ENCODE results near the gene ADAMTSL1. TPM values are rescaled to one million over a fixed set of nuclear protein-coding genes. Genes with fewer than 3 reads are reported as not detected.

The ADAMTSL1 gene
- total and polyA plus RNA-seq, 9 donors, result 1.2 to 20.0 (median 6.1) TPM

DNA sequence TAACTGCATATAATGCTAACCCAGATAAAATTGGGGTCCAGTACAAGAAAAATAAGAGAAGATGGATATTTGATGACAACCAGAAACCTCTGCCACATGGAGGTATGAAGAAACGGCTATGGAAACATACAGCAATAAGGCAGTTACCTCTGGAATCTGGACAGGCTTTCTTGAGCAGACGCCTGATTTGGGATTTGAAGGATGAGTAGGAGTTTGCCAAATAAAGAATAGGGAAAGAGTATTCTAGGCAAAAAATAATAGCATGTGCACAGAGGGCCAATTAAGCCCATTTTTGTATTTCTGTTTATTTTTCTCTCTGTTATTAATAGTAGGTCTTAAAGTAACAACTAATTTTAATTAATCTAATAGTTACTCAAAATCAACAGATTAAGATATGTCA lies 144.9 kb downstream of the ADAMTSL1 start:
- 84 to 94% (median 94%) methylated on average over 2 of the region's 2 CpGs for WGBS, 3 donors
- intact Hi-C loops (cut with DNase I), result loop anchor here in 1 of 4 donors (10.0 kb wide), 1 partner anchor 364 kb away; no protein-coding TSS in a partner anchor
- Histone ChIP-seq H3K9me3 (no peaks in the 10 kb centered on the region), H3K27ac (no peak overlapping the region), H3K27me3 (no peaks in the 10 kb centered on the region), H3K4me1 (ENCODE audit: insufficient read depth) (peaks cover 3% of the 10 kb centered on the region), H3K36me3 (no peaks in the 10 kb centered on the region), H3K4me3 (no peak overlapping the region)
- no peak for DNase-seq
- no peak for TF ChIP-seq POLR2A (IDR thresholded peaks at IDR 0.05)
- no peak for TF ChIP-seq EP300 (IDR thresholded peaks at IDR 0.05)
- TF ChIP-seq CTCF (IDR thresholded peaks at IDR 0.05), result no peak

DNA sequence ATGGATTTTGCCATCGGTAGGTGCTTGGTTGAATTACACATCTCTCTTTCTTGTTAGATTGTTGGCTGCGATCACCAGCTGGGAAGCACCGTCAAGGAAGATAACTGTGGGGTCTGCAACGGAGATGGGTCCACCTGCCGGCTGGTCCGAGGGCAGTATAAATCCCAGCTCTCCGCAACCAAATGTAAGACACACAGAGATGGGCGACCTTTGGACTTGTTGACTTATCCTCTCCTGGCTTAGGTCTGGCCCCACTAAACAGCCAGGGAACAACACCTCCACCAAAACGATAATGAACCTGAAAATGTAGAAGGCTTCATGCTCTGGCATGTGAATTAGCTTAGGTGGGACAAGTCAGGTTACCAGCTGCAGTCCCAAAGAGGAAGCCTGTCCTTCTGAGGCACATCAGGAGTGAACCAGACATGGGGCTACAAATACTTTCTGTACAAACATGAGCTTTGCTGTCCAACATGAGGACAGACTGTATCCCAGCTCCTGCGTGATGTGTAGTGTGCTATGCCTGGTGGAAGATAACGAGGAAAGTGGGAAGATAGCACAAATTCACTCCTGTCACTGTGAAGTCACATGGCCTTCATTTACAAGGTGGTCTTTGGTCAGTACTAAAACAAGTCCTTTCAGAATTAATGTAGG lies 148.4 kb downstream of the ADAMTSL1 start:
- Histone ChIP-seq H3K4me1 (ENCODE audit: insufficient read depth) (peaks cover 2% of the 10 kb centered on the region), H3K27ac (no peak overlapping the region), H3K9me3 (no peaks in the 10 kb centered on the region), H3K4me3 (no peak overlapping the region), H3K36me3 (no peaks in the 10 kb centered on the region), H3K27me3 (no peaks in the 10 kb centered on the region)
- intact Hi-C loops (cut with DNase I), result no loop called here
- WGBS, 3 donors, result 91 to 95% (median 93%) methylated on average over 11 of the region's 11 CpGs
- DNase-seq, result no peak
- TF ChIP-seq POLR2A (IDR thresholded peaks at IDR 0.05), result no peak
- TF ChIP-seq EP300 (IDR thresholded peaks at IDR 0.05), result no peak

- no peak for DNase-seq
- 65 to 73% (median 71%) methylated on average over 4 of the region's 4 CpGs for WGBS, 3 donors
- no peak overlapping the region for H3K4me3 ChIP-seq
- H3K36me3 ChIP-seq, result no peaks in the 10 kb centered on the region
- H3K27ac ChIP-seq, result no peak overlapping the region
- TF ChIP-seq CTCF (IDR thresholded peaks at IDR 0.05), result no peak
- no peak for TF ChIP-seq EP300 (IDR thresholded peaks at IDR 0.05)
- no peak for TF ChIP-seq POLR2A (IDR thresholded peaks at IDR 0.05)
- H3K9me3 ChIP-seq, result no peaks in the 10 kb centered on the region
- H3K4me1 ChIP-seq (ENCODE audit: insufficient read depth), result no peaks in the 10 kb centered on the region
- intact Hi-C loops (cut with DNase I), result no loop called here
- H3K27me3 ChIP-seq, result no peaks in the 10 kb centered on the region
Observed at GRCh38 chr9:18623221-18624079, 149.5 kb downstream of the ADAMTSL1 start.

DNA sequence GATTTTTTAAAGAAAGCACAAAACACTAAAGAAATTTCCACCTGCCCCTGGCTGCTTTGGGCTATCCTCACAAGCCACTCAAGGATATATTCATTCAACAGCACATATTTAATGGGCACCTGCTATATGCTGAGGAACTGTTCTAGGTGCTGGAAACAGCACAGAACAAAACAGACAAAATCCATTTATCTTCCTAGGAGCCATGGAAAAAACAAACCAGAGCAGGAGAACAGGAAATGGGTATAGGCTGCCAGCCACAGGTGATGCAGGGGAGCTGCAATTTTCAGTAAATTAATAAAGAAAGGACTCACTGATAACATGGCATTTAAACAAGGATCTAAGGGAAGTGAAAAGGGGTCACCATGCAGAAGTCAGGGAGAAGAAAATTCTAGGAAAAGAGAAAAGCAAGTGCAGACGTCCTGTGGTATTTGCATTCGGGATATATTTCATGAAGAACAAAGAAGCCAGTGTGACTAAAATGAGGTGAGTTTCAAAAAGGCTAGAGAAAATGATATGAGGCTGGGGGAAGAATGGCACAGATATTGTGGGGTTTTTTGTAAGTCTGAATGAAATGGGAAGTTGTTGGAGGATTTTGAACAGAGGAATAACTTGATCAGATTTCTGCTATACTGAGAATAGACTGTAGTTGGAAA lies 152.2 kb downstream of the ADAMTSL1 start:
- no peak overlapping the region for H3K4me3 ChIP-seq
- H3K27me3 ChIP-seq, result no peaks in the 10 kb centered on the region
- H3K27ac ChIP-seq, result no peak overlapping the region
- no peaks in the 10 kb centered on the region for H3K4me1 ChIP-seq (ENCODE audit: insufficient read depth)
- TF ChIP-seq CTCF (IDR thresholded peaks at IDR 0.05) (no peak), EP300 (IDR thresholded peaks at IDR 0.05) (no peak), POLR2A (IDR thresholded peaks at IDR 0.05) (no peak)
- WGBS, 3 donors, result 83 to 94% (median 85%) methylated on average over 2 of the region's 2 CpGs
- no peaks in the 10 kb centered on the region for H3K9me3 ChIP-seq
- DNase-seq, result no peak
- no peaks in the 10 kb centered on the region for H3K36me3 ChIP-seq
- intact Hi-C loops (cut with DNase I), result loop anchor here in 1 of 4 donors (5.0 kb wide), 1 partner anchor 1194 kb away; no protein-coding TSS in a partner anchor
